Chondrocyte (in vitro differentiated cells): ENCODE results near the gene PRKCH. TPM values are rescaled to one million over a fixed set of nuclear protein-coding genes. Genes with fewer than 3 reads are reported as not detected.

Source experiments
- DNase-seq: peaks from one replicate; pipeline ENCODE4 v3.0.0; 2021; ENCODE audit warnings: mixed read lengths, low spot score
- H3K27ac Mint-ChIP-seq: one replicate; pipeline ENCODE4 v1.8.0; 2021; ENCODE audit warnings: mild to moderate bottlenecking, moderate library complexity, mixed read lengths; ENCODE audit not compliant: unreplicated experiment
- H3K27me3 Mint-ChIP-seq: 2 replicates; pipeline ENCODE4 v1.8.0; 2021; ENCODE audit warnings: low read depth, mixed read lengths
- H3K36me3 Mint-ChIP-seq: 2 replicates; pipeline ENCODE4 v1.8.0; 2021; ENCODE audit warnings: low read depth, mixed read lengths
- H3K4me1 Mint-ChIP-seq: 2 replicates; pipeline ENCODE4 v1.8.0; 2021; ENCODE audit warnings: low read depth, mild to moderate bottlenecking, mixed read lengths
- H3K4me3 Mint-ChIP-seq: one replicate; pipeline ENCODE4 v1.8.0; 2021; ENCODE audit warnings: mild to moderate bottlenecking, moderate library complexity, mixed read lengths; ENCODE audit not compliant: unreplicated experiment
- H3K9me3 Mint-ChIP-seq: 2 replicates; pipeline ENCODE4 v1.8.0; 2021; ENCODE audit warnings: low read depth, mixed read lengths
- CTCF ChIP-seq: fragments of 200-600 bp; sonication (generic); IDR thresholded peaks from 2 replicates; pipeline ENCODE4 v1.5.0; 2021; ENCODE audit warnings: antibody characterized with exemption, mild to moderate bottlenecking, moderate library complexity
- total RNA-seq: library from RNA; stranded (reverse); gene quantifications from 3 replicates; pipeline ENCODE4 v1.2.1, GENCODE V29; 2021

Gene PRKCH
- total RNA-seq, 1 donor from 2014 or later: 9.7 TPM

- H3K9me3 Mint-ChIP-seq: peaks cover 1% of the 10 kb centered on the region
- no peaks in the 10 kb centered on the region for H3K27me3 Mint-ChIP-seq
- no peaks in the 10 kb centered on the region for H3K36me3 Mint-ChIP-seq
- DNase-seq: no peak
- H3K4me3 Mint-ChIP-seq: peak overlapping the region; percentile 42
- H3K4me1 Mint-ChIP-seq: peaks cover 94% of the 10 kb centered on the region
- peak; percentile 77 for TF ChIP-seq CTCF
- H3K27ac Mint-ChIP-seq: peak overlapping the region; percentile 92
These were observed 149.0 kb downstream of the PRKCH start for GRCh38 chr14:61470261-61470960.

GRCh38 chr14:61470961-61471293 is 149.5 kb downstream of the PRKCH start:
- Mint-ChIP-seq H3K9me3 (no peaks in the 10 kb centered on the region), H3K36me3 (no peaks in the 10 kb centered on the region), H3K4me3 (peak overlapping the region; percentile 14), H3K27me3 (no peaks in the 10 kb centered on the region), H3K4me1 (peaks cover 90% of the 10 kb centered on the region), H3K27ac (peak overlapping the region; percentile 92)
- no peak for TF ChIP-seq CTCF
- DNase-seq: no peak

GRCh38 chr14:61471297-61472005 is 150.1 kb downstream of the PRKCH start:
- peak overlapping the region; percentile 72 for H3K4me3 Mint-ChIP-seq
- no peaks in the 10 kb centered on the region for H3K9me3 Mint-ChIP-seq
- H3K36me3 Mint-ChIP-seq: no peaks in the 10 kb centered on the region
- H3K27me3 Mint-ChIP-seq: no peaks in the 10 kb centered on the region
- no peak for DNase-seq
- peak overlapping the region; percentile 92 for H3K27ac Mint-ChIP-seq
- TF ChIP-seq CTCF: no peak
- H3K4me1 Mint-ChIP-seq: peaks cover 89% of the 10 kb centered on the region

GRCh38 chr14:61472011-61472672 is 150.8 kb downstream of the PRKCH start:
- H3K4me1 Mint-ChIP-seq: peaks cover 89% of the 10 kb centered on the region
- no peak for TF ChIP-seq CTCF
- peak overlapping the region; percentile 72 for H3K4me3 Mint-ChIP-seq
- DNase-seq: no peak
- H3K9me3 Mint-ChIP-seq: no peaks in the 10 kb centered on the region
- H3K27ac Mint-ChIP-seq: peak overlapping the region; percentile 92
- H3K27me3 Mint-ChIP-seq: no peaks in the 10 kb centered on the region
- no peaks in the 10 kb centered on the region for H3K36me3 Mint-ChIP-seq

- Mint-ChIP-seq H3K4me1 (peaks cover 89% of the 10 kb centered on the region), H3K4me3 (no peak overlapping the region), H3K36me3 (no peaks in the 10 kb centered on the region), H3K9me3 (no peaks in the 10 kb centered on the region), H3K27me3 (no peaks in the 10 kb centered on the region), H3K27ac (peak overlapping the region; percentile 92)
- no peak for TF ChIP-seq CTCF
- DNase-seq: no peak
These were observed 151.5 kb downstream of the PRKCH start for GRCh38 chr14:61472801-61473376.
